H1 (cell line): ENCODE measurements around the gene EXD1. TPM values are rescaled to one million over a fixed set of nuclear protein-coding genes. Genes with fewer than 3 reads are reported as not detected.

Experiments
- ATF2 ChIP-seq: IDR thresholded peaks from 2 replicates; pipeline ENCODE4 v1.6.1; 2012; ENCODE audit warnings: low read length, inconsistent platforms
- CEBPB ChIP-seq: IDR thresholded peaks from 2 replicates; pipeline ENCODE4 v1.6.1; 2012; ENCODE audit warnings: low read depth, low read length
- CHD7 ChIP-seq: fragments of 300-600 bp; sonication (generic); IDR thresholded peaks from 2 replicates; pipeline ENCODE4 v1.7.1; 2012; ENCODE audit warnings: low read length, moderate library complexity, mild to moderate bottlenecking, inconsistent platforms; ENCODE audit not compliant: insufficient replicate concordance
- EZH2 ChIP-seq: fragments of 200-600 bp; sonication (generic); IDR thresholded peaks from 2 replicates; pipeline ENCODE4 v1.7.1; 2012; ENCODE audit warnings: low read depth, mild to moderate bottlenecking, moderate library complexity, low read length, inconsistent platforms; ENCODE audit not compliant: severe bottlenecking
- FOSL1 ChIP-seq: IDR thresholded peaks from 2 replicates; pipeline ENCODE4 v1.6.1; 2011; ENCODE audit warnings: mild to moderate bottlenecking, low read depth, low read length, moderate library complexity; ENCODE audit not compliant: insufficient read depth
- HDAC2 ChIP-seq, 2 experiments: fragments of 300-600 bp in 1 of 2; sonication (generic) in 1 of 2; IDR thresholded peaks; 2 replicates each; pipeline ENCODE4 v1.6.1; 2011 to 2012; ENCODE audit warnings: low read depth in 2 of 2, low read length in 2 of 2, mild to moderate bottlenecking in 2 of 2, moderate library complexity in 2 of 2, borderline replicate concordance in 1 of 2, inconsistent platforms in 1 of 2
- RAD21 ChIP-seq, 2 experiments: IDR thresholded peaks in 1 of 2; conservative IDR thresholded peaks in 1 of 2; 2 replicates each; pipeline ENCODE4 v1.6.1; 2011; ENCODE audit warnings: low read depth in 2 of 2, low read length in 2 of 2, improper control_type of control experiment in 1 of 2, inconsistent platforms in 1 of 2, mild to moderate bottlenecking in 1 of 2, moderate library complexity in 1 of 2
- SP2 ChIP-seq: IDR thresholded peaks from 2 replicates; pipeline ENCODE4 v1.6.1; 2012; ENCODE audit warnings: mild to moderate bottlenecking, low read length, inconsistent platforms
- TAF7 ChIP-seq: optimal IDR thresholded peaks from 2 replicates; pipeline ENCODE3; 2011; ENCODE audit warnings: low read depth, mild to moderate bottlenecking, inconsistent platforms, low read length, moderate library complexity, borderline replicate concordance
- polyA plus RNA-seq, 7 experiments: library from polyadenylated mRNA; depleted of rRNA in 3 of 7; stranded (reverse) in 5 of 7; unstranded in 2 of 7; fragments of >200 nt in 5 of 7; fragments of 200-250 nt in 2 of 7; gene quantifications; 1 replicate in 5 of 7; 2 replicates in 1 of 7; 4 replicates in 1 of 7; pipeline versions ENCODE4 v1.2.1 to v1.2.3, GENCODE V29; 2011 to 2013; ENCODE audit warnings: missing spikeins in 2 of 7, mixed read lengths in 2 of 7
- total RNA-seq: library from RNA; stranded (reverse); fragmentation: NEBNext Ultra II Directional; extraction: Animal tissue kit (Norgen Biotek cat#: 25700); gene quantifications from 2 replicates; pipeline ENCODE4 v1.2.1, GENCODE V29; 2021

Gene EXD1
- total and polyA plus RNA-seq, 2 of the 8 experiments (the other 6 are each of a cell fraction or from before 2014, with no cell fraction given), result 0.06 to 0.54 TPM

GRCh38 chr15:41169781-41170180 is 60.8 kb downstream of the EXD1 start (continued):
- TF ChIP-seq CHD7, result no peak
- no peak for TF ChIP-seq ATF2
- TF ChIP-seq FOSL1, result no peak
- no peak for TF ChIP-seq TAF7
- TF ChIP-seq RAD21 (IDR thresholded peaks at IDR 0.05 in 1 of 2, conservative IDR thresholded peaks at IDR 0.05 in 1 of 2; ENCODE audit: low read depth in 2 of 2, low read length in 2 of 2), result no peak
- TF ChIP-seq CEBPB, result no peak
- no peak for TF ChIP-seq SP2
- TF ChIP-seq HDAC2 (IDR thresholded peaks at IDR 0.05; ENCODE audit: borderline replicate concordance in 1 of 2, low read depth in 2 of 2, low read length in 2 of 2), result no peak
- no peak for TF ChIP-seq EZH2
- TF ChIP-seq, all 59 proteins: peak for 0
